Activated CD4-positive, alpha-beta memory T cell treated with anti-CD3 and anti-CD28 coated beads for 36 hours (primary cell): ENCODE data around the gene RRP7A. TPM values are rescaled to one million over a fixed set of nuclear protein-coding genes. Genes with fewer than 3 reads are reported as not detected.
"Not testable (repeated sequence)": the region's sequence is repeated elsewhere in the genome, so short reads cannot be mapped to it uniquely, and the experiment has no call there.

Experiments used
- CTCF ChIA-PET: fragments of 350-600 bp; sonication (Branson Sonifier 250); formaldehyde crosslinking; loops from one replicate; lab custom pipeline; 2021; ENCODE audit warnings: antibody characterized with exemption, inconsistent platforms; lab: Charles Lee
- POLR2A ChIA-PET: fragments of 350-600 bp; sonication (Branson Sonifier 250); formaldehyde crosslinking; loops from one replicate; lab custom pipeline; 2021; ENCODE audit warnings: antibody characterized with exemption; lab: Charles Lee
- DNase-seq: peaks from one replicate; pipeline ENCODE4 v3.0.0-alpha.2; 2020
- H3K27ac Mint-ChIP-seq: one replicate; pipeline ENCODE4 v1.8.0; 2021; ENCODE audit warnings: mixed read lengths
- H3K27me3 Mint-ChIP-seq: one replicate; pipeline ENCODE4 v1.8.0; 2021; ENCODE audit warnings: mixed read lengths
- H3K36me3 Mint-ChIP-seq: one replicate; pipeline ENCODE4 v1.8.0; 2021; ENCODE audit warnings: mixed read lengths
- H3K4me1 Mint-ChIP-seq: one replicate; pipeline ENCODE4 v1.8.0; 2021; ENCODE audit warnings: low read depth, mixed read lengths
- H3K4me3 Mint-ChIP-seq: one replicate; pipeline ENCODE4 v1.8.0; 2021; ENCODE audit warnings: mild to moderate bottlenecking, mixed read lengths
- H3K9me3 Mint-ChIP-seq: one replicate; pipeline ENCODE4 v1.8.0; 2021; ENCODE audit warnings: mixed read lengths
- intact Hi-C: fragments of 100-400 bp; cut with micrococcal nuclease; formaldehyde crosslinking; loops from one replicate; pipeline ENCODE4 v1.15.1; 2023
- total RNA-seq, 2 experiments: library from RNA; stranded (reverse); gene quantifications; one replicate each; pipeline ENCODE4 v1.2.3, GENCODE V29; 2021

Gene RRP7A
- total RNA-seq, 2 experiments from 2014 or later: 102 to 108 TPM

DNA sequence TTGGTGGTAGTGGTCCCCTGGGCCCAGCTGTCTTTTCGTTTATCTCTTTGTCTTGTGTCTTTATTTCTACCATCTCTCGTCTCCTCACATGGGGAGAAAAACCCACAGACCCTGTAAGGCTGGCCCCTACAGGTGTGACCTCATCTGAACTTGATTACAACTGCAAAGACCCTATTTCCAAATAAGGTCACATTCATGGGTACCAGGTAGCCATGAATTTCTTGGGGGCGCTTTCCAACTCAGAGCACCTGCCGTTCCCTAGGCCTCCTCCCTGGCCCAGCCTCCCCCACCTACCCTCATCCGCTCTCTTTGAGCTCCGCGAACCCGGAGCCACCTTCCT lies 14.0 kb upstream of the RRP7A start:
- H3K4me3 Mint-ChIP-seq: peak overlapping the region; percentile 71
- ChIA-PET CTCF (no interaction called here), POLR2A (no interaction called here)
- H3K4me1 Mint-ChIP-seq: peaks cover 18% of the 10 kb centered on the region
- intact Hi-C loops: loop anchor here (2.0 kb wide), 1 partner anchor 19 kb away; the partner anchor contains the start of gene SERHL2
- no peak for DNase-seq
- H3K36me3 Mint-ChIP-seq: no peaks in the 10 kb centered on the region
- no peaks in the 10 kb centered on the region for H3K9me3 Mint-ChIP-seq
- peak overlapping the region; percentile 82 for H3K27ac Mint-ChIP-seq
- H3K27me3 Mint-ChIP-seq: no peaks in the 10 kb centered on the region

GRCh38 chr22:42531401-42532084 lies 11.9 kb upstream of the RRP7A start:
- H3K36me3 Mint-ChIP-seq, DNase-seq, H3K27ac Mint-ChIP-seq, CTCF ChIA-PET, POLR2A ChIA-PET, H3K4me3 Mint-ChIP-seq, H3K27me3 Mint-ChIP-seq, H3K9me3 Mint-ChIP-seq, H3K4me1 Mint-ChIP-seq: not testable (repeated sequence)
- intact Hi-C loops: loop anchor here (2.0 kb wide), 1 partner anchor 21 kb away; the partner anchor contains the start of gene SERHL2

DNA sequence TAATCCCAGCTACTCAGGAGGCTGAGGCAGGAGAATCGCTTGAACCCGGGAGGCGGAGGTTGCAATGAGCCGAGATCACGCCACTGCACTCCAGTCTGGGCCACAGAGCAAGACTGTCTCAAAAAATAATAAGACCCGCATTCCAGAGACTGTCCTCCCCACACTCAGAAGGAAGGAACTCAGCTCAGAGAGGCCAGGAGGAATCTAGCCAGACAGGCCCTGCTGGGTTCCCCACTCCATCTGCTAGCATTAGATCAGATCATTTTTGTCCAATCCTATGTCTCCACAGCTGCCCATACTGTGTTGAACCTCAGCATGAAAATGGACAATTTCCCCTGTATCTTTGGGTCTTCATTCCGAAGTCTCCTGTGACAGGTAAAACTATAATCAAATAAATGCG lies 9.8 kb upstream of the RRP7A start:
- H3K4me1 Mint-ChIP-seq: peaks cover 11% of the 10 kb centered on the region
- H3K27ac Mint-ChIP-seq, CTCF ChIA-PET: not testable (repeated sequence)

DNA sequence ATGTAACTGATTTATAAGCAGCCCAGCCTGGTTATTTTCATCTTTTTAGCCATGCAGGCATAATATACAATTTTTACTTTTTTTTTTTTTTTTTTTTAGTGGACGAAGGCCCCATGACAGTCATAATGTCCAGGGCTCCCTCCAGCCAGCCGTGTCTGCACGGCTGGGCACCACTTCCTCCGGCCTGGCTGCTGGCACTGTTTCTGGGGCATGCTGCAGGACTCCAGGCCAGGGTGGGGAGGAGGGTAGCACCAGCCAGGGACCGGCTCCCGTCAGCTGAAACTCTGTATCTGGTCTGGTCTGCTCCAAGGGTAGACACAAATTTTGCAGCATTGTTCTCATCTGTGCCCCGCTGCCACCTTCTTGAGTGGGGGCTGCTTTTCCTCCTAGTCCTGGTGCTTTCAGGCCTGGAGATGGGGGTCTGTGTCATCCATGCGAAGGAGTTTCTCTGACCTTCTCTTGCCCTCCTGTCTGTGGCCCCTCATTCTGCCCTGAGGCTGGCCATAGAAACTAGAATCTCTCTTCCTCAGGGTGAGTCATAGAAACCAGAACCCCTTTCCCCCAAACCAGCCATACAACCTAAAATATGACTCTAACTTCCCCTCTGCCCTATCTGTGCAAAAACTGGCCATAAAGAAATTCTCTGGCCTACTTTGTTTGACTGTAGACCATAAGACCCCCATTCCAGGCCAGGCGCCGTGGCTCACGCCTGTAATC lies 9.2 kb upstream of the RRP7A start:
- no peaks in the 10 kb centered on the region for H3K36me3 Mint-ChIP-seq
- H3K4me3 Mint-ChIP-seq: no peak overlapping the region
- H3K9me3 Mint-ChIP-seq: no peaks in the 10 kb centered on the region
- CTCF ChIA-PET: no interaction called here
- peaks cover 8% of the 10 kb centered on the region for H3K4me1 Mint-ChIP-seq
- no peak overlapping the region for H3K27ac Mint-ChIP-seq
- DNase-seq: no peak
- H3K27me3 Mint-ChIP-seq: no peaks in the 10 kb centered on the region
- POLR2A ChIA-PET: no interaction called here
- intact Hi-C loops: no loop called here

More for the DNA sequence above, 9.8 kb upstream of the RRP7A start:
- H3K4me3 Mint-ChIP-seq, H3K27me3 Mint-ChIP-seq, DNase-seq, intact Hi-C loops, H3K9me3 Mint-ChIP-seq, H3K36me3 Mint-ChIP-seq, POLR2A ChIA-PET: not testable (repeated sequence)

- Mint-ChIP-seq H3K4me3 (no peak overlapping the region), H3K4me1 (peaks cover 16% of the 10 kb centered on the region), H3K27me3 (no peaks in the 10 kb centered on the region), H3K9me3 (no peaks in the 10 kb centered on the region), H3K36me3 (peaks cover 4% of the 10 kb centered on the region), H3K27ac (no peak overlapping the region)
- ChIA-PET POLR2A (no interaction called here), CTCF (no interaction called here)
- no peak for DNase-seq
- intact Hi-C loops: no loop called here
Observed at GRCh38 chr22:42522546-42522945, 3.0 kb upstream of the RRP7A start.

DNA sequence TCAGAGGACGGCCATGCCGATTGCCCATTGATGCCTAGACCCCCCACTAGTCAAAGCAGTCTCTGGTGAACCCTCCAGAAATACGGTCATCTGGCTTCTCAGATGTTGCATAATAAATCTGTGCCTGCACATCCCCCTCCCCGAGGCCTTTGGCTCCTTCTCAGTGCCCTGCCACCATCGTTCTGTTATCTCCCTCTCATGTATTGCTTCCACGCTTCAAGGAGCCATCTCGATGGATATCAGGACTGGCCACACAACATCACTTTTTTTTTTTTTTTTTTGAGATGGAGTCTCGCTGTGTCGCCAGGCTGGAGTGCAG lies 1.6 kb upstream of the RRP7A start:
- no peak overlapping the region for H3K4me3 Mint-ChIP-seq

GRCh38 chr22:42518638-42519524 lies 715 bp downstream of the RRP7A start:
- intact Hi-C loops, CTCF ChIA-PET, H3K36me3 Mint-ChIP-seq, POLR2A ChIA-PET, H3K27me3 Mint-ChIP-seq, H3K9me3 Mint-ChIP-seq: not testable (repeated sequence)
- peak overlapping the region; percentile 89 for H3K27ac Mint-ChIP-seq
- H3K4me3 Mint-ChIP-seq: peak overlapping the region; percentile 97
- DNase-seq: peak; percentile 24
- H3K4me1 Mint-ChIP-seq: peaks cover 14% of the 10 kb centered on the region

More for the DNA sequence above, 1.6 kb upstream of the RRP7A start:
- Mint-ChIP-seq H3K4me1 (peaks cover 16% of the 10 kb centered on the region), H3K9me3 (no peaks in the 10 kb centered on the region), H3K27me3 (no peaks in the 10 kb centered on the region), H3K27ac (no peak overlapping the region), H3K36me3 (peaks cover 4% of the 10 kb centered on the region)
- ChIA-PET POLR2A (no interaction called here), CTCF (no interaction called here)
- DNase-seq: no peak
- intact Hi-C loops: no loop called here

DNA sequence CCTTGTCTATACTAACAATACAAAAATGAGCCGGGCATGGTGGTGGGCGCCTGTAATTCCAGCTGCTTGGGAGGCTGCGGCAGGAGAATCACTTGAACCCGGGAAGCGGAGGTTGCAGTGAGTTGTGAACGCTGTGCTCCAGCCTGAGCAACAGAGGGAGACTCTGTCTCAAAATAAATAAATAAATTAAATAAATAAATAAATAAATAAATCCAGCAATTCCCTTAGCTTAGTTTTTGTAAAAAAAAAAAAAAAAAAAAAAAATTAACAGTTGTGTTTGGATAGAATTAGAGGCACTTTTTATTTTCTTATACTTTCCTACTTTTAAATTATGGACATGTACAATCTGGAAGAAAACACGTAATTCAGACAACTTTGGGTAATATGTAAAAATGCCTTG lies 2.5 kb downstream of the RRP7A start:
- H3K4me3 Mint-ChIP-seq, H3K9me3 Mint-ChIP-seq, DNase-seq, intact Hi-C loops, H3K27ac Mint-ChIP-seq, H3K27me3 Mint-ChIP-seq, CTCF ChIA-PET, POLR2A ChIA-PET, H3K36me3 Mint-ChIP-seq: not testable (repeated sequence)
- H3K4me1 Mint-ChIP-seq: peaks cover 14% of the 10 kb centered on the region

- POLR2A ChIA-PET: no interaction called here
- no peaks in the 10 kb centered on the region for H3K9me3 Mint-ChIP-seq
- CTCF ChIA-PET: no interaction called here
- peaks cover 11% of the 10 kb centered on the region for H3K36me3 Mint-ChIP-seq
- H3K27ac Mint-ChIP-seq: no peak overlapping the region
- H3K4me3 Mint-ChIP-seq: no peak overlapping the region
- intact Hi-C loops: no loop called here
- H3K4me1 Mint-ChIP-seq: peaks cover 14% of the 10 kb centered on the region
- DNase-seq: no peak
- H3K27me3 Mint-ChIP-seq: no peaks in the 10 kb centered on the region
Observed at GRCh38 chr22:42515896-42516295, 3.7 kb downstream of the RRP7A start.

GRCh38 chr22:42515304-42515703 lies 4.3 kb downstream of the RRP7A start:
- H3K27me3 Mint-ChIP-seq, H3K27ac Mint-ChIP-seq, POLR2A ChIA-PET, intact Hi-C loops, H3K4me3 Mint-ChIP-seq, CTCF ChIA-PET, H3K9me3 Mint-ChIP-seq, DNase-seq: not testable (repeated sequence)
- Mint-ChIP-seq H3K36me3 (peaks cover 14% of the 10 kb centered on the region), H3K4me1 (peaks cover 13% of the 10 kb centered on the region)

DNA sequence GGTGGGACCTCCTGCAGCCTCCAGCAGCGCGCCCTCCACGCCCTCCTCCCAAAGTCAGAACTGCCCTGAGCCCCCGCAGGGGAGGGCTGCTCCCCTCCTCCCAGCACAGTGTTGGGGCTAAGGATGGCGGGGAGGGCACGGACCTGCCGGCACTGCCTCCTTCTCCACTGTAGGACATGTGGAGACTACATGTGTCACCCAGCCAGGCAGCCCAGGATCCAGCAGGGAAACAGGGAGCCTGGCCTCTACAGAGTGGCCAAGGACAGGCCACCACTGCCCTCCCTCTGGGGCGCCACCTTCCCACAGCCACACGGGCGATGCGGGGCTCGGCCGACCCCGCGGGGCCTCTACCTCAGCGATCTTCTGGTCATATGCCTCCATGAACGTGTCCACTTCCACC lies 5.3 kb downstream of the RRP7A start:
- CTCF ChIA-PET, H3K4me1 Mint-ChIP-seq, H3K27ac Mint-ChIP-seq, H3K9me3 Mint-ChIP-seq, intact Hi-C loops, DNase-seq, POLR2A ChIA-PET, H3K27me3 Mint-ChIP-seq, H3K4me3 Mint-ChIP-seq: not testable (repeated sequence)
- peaks cover 14% of the 10 kb centered on the region for H3K36me3 Mint-ChIP-seq

- H3K27ac Mint-ChIP-seq, POLR2A ChIA-PET, H3K4me1 Mint-ChIP-seq, H3K9me3 Mint-ChIP-seq, H3K4me3 Mint-ChIP-seq, DNase-seq, H3K36me3 Mint-ChIP-seq, H3K27me3 Mint-ChIP-seq, intact Hi-C loops, CTCF ChIA-PET: not testable (repeated sequence)
Observed at GRCh38 chr22:42512273-42512990, 7.2 kb downstream of the RRP7A start.
